ENCODE measurements around the gene DMRTA2.

DMRTA2 gene

GRCh38 chr1:50422675-50422945 lies 633 bp downstream of the DMRTA2 start:
- Histone ChIP-seq H4K20me1 (ENCODE audit: insufficient read depth) (no peaks in the 10 kb centered on the region), H3K79me2 (ENCODE audit: insufficient read depth, low read depth) (no peaks in the 10 kb centered on the region), H3K4me1 (ENCODE audit: low read depth, poor library complexity, severe bottlenecking) (no peaks in the 10 kb centered on the region), H3K4me2 (no peak overlapping the region), H3K36me3 (ENCODE audit: insufficient read depth) (no peaks in the 10 kb centered on the region), H3K4me3 (IDR thresholded peaks at IDR 0.05; ENCODE audit: insufficient read depth, low read depth, low read length) (no peak overlapping the region), H3K27me3 (ENCODE audit: insufficient read depth, low read depth) (no peaks in the 10 kb centered on the region), H3K9ac (no peak overlapping the region), H2AFZ (ENCODE audit: low read depth) (no peak overlapping the region), H3K27ac (no peak overlapping the region)
- TF ChIP-seq, protein P1, sequence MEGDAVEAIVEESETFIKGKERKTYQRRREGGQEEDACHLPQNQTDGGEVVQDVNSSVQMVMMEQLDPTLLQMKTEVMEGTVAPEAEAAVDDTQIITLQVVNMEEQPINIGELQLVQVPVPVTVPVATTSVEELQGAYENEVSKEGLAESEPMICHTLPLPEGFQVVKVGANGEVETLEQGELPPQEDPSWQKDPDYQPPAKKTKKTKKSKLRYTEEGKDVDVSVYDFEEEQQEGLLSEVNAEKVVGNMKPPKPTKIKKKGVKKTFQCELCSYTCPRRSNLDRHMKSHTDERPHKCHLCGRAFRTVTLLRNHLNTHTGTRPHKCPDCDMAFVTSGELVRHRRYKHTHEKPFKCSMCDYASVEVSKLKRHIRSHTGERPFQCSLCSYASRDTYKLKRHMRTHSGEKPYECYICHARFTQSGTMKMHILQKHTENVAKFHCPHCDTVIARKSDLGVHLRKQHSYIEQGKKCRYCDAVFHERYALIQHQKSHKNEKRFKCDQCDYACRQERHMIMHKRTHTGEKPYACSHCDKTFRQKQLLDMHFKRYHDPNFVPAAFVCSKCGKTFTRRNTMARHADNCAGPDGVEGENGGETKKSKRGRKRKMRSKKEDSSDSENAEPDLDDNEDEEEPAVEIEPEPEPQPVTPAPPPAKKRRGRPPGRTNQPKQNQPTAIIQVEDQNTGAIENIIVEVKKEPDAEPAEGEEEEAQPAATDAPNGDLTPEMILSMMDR (conservative IDR thresholded peaks at IDR 0.05; ENCODE audit: low read depth, low read length), result no peak

- no peak overlapping the region for H3K9ac ChIP-seq
- no peaks in the 10 kb centered on the region for H4K20me1 ChIP-seq (ENCODE audit: insufficient read depth)
- H2AFZ ChIP-seq (ENCODE audit: low read depth), result no peak overlapping the region
- no peaks in the 10 kb centered on the region for H3K4me1 ChIP-seq (ENCODE audit: low read depth, poor library complexity, severe bottlenecking)
- TF ChIP-seq, protein P1 (conservative IDR thresholded peaks at IDR 0.05; ENCODE audit: low read depth, low read length), result no peak
- H3K4me3 ChIP-seq (IDR thresholded peaks at IDR 0.05; ENCODE audit: insufficient read depth, low read depth, low read length), result no peak overlapping the region
- no peak overlapping the region for H3K4me2 ChIP-seq
- no peaks in the 10 kb centered on the region for H3K27me3 ChIP-seq (ENCODE audit: insufficient read depth, low read depth)
- H3K79me2 ChIP-seq (ENCODE audit: insufficient read depth, low read depth), result no peaks in the 10 kb centered on the region
- no peak overlapping the region for H3K27ac ChIP-seq
- H3K36me3 ChIP-seq (ENCODE audit: insufficient read depth), result no peaks in the 10 kb centered on the region
Measured at GRCh38 chr1:50421768-50422674, 1.2 kb downstream of the DMRTA2 start.

DNA sequence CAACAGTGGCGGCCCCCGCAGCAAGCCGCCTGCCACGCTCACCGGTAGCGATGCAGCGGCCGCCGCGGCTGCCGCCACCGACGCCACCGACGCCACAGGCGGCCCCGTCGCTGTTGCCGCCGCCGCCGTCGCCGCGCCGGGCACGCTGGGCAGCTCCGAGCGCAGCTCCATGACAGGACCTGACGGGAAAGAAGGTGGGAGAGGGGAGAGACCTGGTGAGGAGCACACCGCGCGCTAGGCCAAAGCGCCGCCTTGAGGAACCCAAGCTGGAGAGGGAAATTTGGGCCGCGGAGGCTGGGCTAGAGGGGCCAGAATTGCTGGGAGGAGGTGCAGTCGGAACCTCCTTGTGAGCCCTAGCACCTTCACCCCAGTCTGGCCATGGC lies 1.9 kb downstream of the DMRTA2 start:
- Histone ChIP-seq H2AFZ (ENCODE audit: low read depth) (no peak overlapping the region), H3K36me3 (ENCODE audit: insufficient read depth) (no peaks in the 10 kb centered on the region), H3K4me1 (ENCODE audit: low read depth, poor library complexity, severe bottlenecking) (no peaks in the 10 kb centered on the region), H3K27me3 (ENCODE audit: insufficient read depth, low read depth) (no peaks in the 10 kb centered on the region), H3K9ac (no peak overlapping the region), H3K4me3 (IDR thresholded peaks at IDR 0.05; ENCODE audit: insufficient read depth, low read depth, low read length) (no peak overlapping the region), H3K27ac (no peak overlapping the region), H3K4me2 (no peak overlapping the region), H4K20me1 (ENCODE audit: insufficient read depth) (no peaks in the 10 kb centered on the region), H3K79me2 (ENCODE audit: insufficient read depth, low read depth) (no peaks in the 10 kb centered on the region)
- TF ChIP-seq, protein P1 (conservative IDR thresholded peaks at IDR 0.05; ENCODE audit: low read depth, low read length), result no peak

DNA sequence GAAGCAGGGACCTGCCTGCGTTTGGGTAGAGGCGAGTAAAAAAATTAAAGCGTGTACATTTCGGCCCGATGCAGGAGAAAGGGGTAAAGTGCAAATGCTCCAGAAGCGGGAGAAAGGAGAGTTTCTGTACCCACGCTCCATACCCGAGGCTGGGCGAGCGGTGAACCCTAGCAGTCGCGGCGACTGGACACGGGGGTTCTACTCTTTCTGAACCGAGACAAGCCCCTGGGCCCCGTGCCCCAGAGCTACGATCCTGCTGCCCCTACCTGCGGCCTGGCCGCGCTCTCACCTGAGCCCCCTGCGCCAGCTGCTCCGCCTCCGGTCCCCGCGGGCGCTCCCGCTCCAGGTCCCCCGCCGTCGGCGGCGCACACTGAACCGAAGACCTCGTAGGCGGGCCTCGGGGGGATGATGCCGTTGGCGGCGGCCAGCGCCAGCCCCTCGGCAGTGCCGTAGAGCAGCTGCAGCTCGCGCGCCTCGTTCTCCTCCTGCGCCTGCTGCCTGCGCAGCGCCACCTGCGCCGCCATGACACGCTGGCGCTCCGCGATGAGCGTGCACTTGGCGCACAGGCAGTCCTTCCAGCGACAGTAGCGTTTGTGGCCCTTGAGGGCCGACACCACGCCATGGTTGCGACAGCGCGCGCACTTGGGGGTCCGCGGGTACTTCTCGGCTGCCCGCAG lies 2.4 kb downstream of the DMRTA2 start:
- no peaks in the 10 kb centered on the region for H4K20me1 ChIP-seq (ENCODE audit: insufficient read depth)
- H3K9ac ChIP-seq, result no peak overlapping the region
- H2AFZ ChIP-seq (ENCODE audit: low read depth), result no peak overlapping the region
- no peak overlapping the region for H3K4me2 ChIP-seq
- H3K27me3 ChIP-seq (ENCODE audit: insufficient read depth, low read depth), result no peaks in the 10 kb centered on the region
- no peak overlapping the region for H3K27ac ChIP-seq
- no peaks in the 10 kb centered on the region for H3K36me3 ChIP-seq (ENCODE audit: insufficient read depth)
- no peaks in the 10 kb centered on the region for H3K4me1 ChIP-seq (ENCODE audit: low read depth, poor library complexity, severe bottlenecking)
- TF ChIP-seq, protein P1 (conservative IDR thresholded peaks at IDR 0.05; ENCODE audit: low read depth, low read length), result no peak
- H3K4me3 ChIP-seq (IDR thresholded peaks at IDR 0.05; ENCODE audit: insufficient read depth, low read depth, low read length), result no peak overlapping the region
- no peaks in the 10 kb centered on the region for H3K79me2 ChIP-seq (ENCODE audit: insufficient read depth, low read depth)
